ENCODE data around the gene DOC2A.

DNA sequence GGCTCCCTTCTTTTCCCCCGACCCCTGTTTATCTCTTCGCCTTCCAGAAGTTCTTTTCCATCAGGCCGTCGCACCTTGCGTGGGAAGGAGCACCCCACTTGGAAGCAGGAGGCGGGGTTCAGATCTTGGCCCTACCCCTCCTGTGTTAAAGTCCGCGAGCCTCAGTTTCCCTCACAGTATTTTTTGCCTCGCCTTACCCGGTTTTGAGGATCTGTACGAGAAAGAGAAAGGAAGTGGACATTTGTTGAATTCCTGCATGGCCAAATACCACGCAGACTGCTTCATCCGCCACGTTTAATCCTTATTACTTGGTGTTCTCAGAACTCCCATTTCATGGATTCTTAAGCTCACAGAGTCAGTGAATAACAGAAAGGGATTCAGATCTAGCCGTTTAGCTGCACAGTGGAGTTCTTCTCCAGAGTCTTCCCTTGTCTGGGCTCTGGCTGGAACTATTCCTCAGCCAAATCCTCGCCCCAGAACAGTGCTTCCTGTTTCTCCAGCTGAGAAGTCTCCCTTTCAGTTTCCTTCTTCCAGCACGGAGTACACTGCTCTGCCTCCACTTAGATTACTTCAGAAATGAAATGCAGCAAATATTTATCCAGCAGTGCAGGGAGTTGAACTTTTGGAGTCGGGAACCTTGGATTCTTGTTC lies 48.4 kb downstream of the DOC2A start:
- TF ChIP-seq, protein P1, sequence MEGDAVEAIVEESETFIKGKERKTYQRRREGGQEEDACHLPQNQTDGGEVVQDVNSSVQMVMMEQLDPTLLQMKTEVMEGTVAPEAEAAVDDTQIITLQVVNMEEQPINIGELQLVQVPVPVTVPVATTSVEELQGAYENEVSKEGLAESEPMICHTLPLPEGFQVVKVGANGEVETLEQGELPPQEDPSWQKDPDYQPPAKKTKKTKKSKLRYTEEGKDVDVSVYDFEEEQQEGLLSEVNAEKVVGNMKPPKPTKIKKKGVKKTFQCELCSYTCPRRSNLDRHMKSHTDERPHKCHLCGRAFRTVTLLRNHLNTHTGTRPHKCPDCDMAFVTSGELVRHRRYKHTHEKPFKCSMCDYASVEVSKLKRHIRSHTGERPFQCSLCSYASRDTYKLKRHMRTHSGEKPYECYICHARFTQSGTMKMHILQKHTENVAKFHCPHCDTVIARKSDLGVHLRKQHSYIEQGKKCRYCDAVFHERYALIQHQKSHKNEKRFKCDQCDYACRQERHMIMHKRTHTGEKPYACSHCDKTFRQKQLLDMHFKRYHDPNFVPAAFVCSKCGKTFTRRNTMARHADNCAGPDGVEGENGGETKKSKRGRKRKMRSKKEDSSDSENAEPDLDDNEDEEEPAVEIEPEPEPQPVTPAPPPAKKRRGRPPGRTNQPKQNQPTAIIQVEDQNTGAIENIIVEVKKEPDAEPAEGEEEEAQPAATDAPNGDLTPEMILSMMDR (IDR thresholded peaks at IDR 0.05), result no peak
- peak in 1 of 2 donors; percentile 39 for TF ChIP-seq POLR2A (IDR thresholded peaks at IDR 0.05)

Data from adrenal gland (tissue), 5 donors.